CD4-positive, alpha-beta T cell treated with Interferon gamma for 1 hour (primary cell): Measurements from ENCODE around the gene VILL.
"Not testable (repeated sequence)": the region's sequence is repeated elsewhere in the genome, so short reads cannot be mapped to it uniquely, and the experiment has no call there.

Experiments used
- DNase-seq: peaks from one replicate; pipeline ENCODE4 v3.0.0-alpha.2; 2020

VILL gene

DNA sequence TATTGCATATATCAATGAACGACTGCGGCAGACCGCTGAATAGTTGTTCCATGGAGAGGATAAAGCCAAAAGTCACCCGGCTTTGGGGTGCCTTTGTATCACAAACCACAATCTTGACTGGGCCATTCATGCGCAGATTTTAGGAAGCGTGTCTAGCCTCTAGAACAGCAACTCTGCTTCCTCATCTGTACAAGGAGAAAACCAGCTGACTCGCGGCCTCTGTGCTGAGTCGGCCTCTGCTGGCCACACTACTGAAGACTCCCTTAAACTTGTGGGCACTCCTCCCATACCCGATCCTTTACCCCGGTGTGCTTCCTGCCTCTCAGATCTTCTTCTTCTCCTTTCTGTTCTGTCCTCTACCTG is 49.3 kb downstream of the VILL start:
- DNase-seq = peak; percentile 68

DNA sequence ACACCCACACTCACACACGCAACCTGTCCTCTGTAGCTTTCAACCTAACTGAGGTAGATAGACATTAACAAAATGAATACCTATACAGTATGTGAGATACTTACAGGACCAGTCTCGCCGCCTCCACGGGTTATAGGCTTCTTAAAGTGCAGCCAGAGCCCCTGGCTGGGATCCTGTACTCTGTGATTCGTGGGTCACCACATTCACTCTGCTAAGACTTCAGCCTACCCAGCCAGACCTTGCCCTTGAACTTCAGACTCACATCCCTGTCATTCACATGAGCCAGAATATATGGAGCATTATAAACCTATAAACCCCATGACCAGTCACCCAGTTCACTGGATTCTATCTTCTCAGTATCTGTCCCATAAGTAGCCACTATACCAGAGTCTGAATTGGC is 49.8 kb downstream of the VILL start:
- DNase-seq = no peak

DNA sequence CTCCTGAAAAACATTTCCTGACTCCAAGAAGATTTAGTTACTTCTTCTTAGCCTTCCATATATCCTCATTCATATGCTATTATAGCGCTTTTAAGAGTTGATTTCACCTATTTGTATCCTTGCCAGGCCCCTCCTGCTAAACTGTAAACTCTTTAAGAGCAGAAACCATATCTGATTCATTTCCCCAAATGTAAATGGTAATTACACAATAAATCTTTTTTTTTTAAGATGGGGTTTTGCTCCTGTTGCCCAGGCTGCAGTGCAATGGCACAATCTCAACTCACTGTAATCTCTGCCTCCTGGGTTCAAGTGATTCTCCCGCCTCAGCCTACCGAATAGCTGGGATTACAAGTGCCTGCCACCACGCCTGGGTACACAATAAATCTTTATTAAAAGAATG is 52.9 kb downstream of the VILL start:
- DNase-seq = no peak

DNA sequence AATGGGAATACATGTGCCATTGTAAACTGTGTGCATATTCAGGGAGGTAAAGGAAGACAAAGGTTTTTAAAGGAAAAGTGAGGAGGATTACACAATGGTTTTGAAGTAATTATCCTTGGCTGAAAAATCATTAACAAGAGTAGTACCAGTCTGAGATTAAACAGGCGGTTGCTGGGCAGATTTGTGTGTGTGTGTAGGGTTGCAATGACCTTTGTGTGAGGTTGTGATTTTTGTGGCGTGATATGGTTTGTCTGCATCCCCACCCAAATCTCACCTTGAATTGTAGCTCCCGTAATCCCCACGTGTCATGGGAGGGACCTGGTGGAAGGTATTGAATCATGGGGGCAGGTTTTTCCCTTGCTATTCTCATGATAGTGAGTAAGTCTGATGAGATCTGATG is 55.4 kb downstream of the VILL start:
- no peak for DNase-seq

DNA sequence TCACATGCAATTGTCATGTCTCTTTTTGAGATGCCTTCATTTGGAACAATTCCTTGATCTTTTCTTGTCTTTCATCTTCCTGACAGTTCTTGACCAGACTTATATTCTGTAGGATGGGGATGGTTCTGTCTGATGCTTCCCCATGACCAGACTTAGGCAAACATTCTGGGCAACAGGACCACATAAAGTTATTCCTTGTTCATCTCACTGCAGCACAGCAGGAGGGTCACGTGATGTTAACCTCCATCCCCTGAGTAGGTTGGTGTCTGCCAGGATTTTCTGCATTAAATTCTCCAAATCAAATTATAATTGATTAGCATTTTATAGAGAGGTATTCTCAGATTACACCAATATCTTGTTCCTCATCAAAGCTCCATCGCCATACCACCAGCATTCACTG is 56.2 kb downstream of the VILL start:
- DNase-seq = no peak

DNA sequence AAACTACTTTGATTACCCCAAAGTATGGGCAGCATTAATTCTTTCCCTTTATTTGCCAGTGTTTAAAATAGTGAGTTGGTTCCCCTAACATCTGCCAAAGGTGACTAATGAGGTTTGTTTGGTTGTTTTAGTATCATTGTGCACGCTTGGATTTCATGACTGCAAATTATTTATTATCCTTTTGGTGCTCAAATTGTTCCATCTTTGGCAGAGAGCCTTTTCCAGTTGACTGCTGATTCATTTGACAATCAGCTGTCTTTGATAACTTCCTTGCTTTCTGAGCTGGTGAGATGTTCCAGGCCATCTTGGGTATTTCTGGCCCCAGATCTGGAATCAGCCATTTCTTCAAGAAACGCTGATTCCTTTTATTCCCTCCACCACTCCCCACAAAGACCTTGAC is 57.3 kb downstream of the VILL start:
- DNase-seq = no peak

DNA sequence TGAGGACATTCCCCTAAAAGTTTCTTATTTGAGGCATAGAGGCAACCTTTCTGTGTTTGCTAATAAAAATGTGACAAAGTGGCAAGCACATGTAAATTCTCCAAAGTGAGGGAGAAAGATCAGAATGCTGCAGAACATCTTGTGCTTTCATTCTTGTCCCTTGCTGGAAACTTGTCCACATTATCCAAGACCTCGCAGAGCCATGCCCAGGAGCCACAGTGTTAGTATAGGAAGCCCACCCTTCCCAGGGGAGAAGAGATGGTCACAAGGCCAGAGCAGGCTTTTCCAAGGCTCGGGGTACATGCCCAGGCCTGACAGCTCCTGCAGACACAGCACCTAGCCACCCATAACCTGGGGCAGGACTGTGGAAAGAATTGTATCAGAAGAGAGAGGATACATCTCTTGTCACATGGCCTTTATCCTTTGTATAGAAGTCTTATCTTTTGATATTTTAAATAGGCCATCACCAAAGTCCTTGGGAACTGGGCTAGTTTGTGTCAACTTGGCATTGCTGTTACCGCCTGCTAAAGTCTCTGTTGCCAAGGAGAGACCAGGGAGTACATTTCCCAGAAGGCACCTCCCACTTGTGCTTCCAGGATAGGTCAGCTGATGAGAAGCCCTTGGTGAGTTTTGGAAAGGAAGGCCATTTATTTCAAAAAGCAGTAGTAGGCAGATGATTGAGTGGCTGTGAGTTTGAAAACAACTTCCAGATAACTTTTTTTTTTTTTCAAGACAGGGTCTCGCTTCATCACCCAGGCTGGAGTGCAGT is 59.0 kb downstream of the VILL start:
- no peak for DNase-seq

DNA sequence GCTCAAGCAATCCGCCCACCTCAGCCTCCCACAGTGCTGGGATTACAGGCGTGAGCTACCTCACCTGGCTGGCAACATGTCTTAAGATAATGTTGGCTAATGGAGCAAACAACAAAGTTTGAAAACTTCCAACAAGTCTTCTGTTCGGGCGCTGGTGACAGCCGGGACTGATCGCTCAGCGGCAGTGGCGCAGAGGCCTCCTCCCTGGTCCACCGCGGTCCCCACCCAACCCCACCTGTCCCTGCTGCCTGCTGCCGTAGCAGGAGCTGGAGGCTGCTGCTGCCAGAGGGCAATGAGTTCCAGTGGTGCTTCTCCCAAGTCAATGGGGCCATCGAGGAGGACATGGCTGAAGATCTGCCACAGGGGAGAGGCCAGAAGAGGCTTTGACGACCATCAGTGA is 60.5 kb downstream of the VILL start:
- DNase-seq = no peak

DNA sequence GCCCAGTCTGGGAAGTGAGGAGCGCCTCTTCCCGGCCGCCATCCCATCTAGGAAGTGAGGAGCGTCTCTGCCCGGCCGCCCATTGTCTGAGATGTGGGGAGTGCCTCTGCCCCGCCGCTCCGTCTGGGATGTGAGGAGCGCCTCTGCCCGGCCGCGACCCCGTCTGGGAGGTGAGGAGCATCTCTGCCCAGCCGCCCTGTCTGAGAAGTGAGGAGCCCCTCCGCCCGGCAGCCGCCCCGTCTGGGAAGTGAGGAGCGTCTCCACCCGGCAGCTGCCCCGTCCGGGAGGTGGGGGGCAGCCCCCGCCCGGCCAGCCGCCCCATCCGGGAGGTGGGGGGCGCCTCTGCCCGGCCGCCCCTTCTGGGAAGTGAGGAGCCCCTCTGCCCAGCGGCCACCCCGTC is 62.7 kb downstream of the VILL start:
- DNase-seq = not testable (repeated sequence)

DNA sequence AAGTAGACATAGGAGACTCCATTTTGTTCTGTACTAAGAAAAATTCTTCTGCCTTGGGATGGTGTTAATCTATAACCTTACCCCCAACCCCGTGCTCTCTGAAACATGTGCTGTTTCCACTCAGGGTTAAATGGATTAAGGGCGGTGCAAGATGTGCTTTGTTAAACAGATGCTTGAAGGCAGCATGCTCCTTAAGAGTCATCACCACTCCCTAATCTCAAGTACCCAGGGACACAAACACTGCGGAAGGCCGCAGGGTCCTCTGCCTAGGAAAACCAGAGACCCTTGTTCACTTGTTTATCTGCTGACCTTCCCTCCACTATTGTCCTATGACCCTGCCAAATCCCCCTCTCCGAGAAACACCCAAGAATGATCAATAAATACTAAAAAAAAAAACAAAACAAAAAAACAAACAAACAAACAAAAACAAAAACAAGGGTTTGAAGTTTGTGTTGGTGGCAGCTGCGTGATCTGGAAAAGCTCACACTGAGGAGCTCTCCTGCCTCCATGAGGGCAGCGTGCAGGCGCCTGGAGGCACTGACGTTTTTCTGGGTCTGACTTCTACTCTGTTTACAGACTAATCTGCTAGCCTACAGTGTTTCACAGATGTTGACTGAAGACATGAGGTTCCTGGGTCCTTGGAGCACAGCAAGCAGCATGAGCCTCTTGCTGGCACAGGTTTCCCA is 63.4 kb downstream of the VILL start:
- DNase-seq = not testable (repeated sequence)

DNA sequence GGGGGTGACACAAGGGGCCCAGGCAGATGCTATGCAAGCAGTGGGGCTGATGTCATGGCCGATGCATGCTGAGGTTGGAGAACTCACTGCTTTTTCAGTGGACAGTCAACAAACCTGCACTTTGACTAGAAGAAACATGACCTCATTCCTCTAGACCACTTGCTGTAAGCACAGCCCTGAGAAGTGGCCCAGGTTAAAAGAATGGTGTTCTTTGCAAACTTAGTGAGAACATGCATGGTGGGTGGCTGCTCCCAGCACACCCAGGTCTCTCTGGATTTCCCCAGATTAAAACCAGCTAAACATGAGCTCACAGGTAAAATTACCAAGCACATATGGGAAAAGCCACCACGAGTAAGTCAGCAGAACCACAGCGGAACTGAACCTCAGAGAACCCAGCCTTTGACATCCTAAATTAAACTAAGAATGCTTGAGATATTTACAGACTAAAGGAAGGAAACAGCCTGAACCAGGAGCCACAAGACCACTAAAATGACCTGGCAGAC is 64.0 kb downstream of the VILL start:
- no peak for DNase-seq
